Testis (tissue), 2 donors: Measurements from ENCODE around the gene KRTAP5-5.

Experiments
- POLR2A ChIP-seq: fragments of 450-650 bp; IDR thresholded peaks from one replicate; pipeline ENCODE4 v1.6.1; 2017; ENCODE audit warnings: antibody characterized with exemption, mild to moderate bottlenecking, moderate library complexity
- TF ChIP-seq, protein P1 (sequence below), 3 experiments: fragments of 450-650 bp in 2 of 3; fragments of 200-600 bp in 1 of 3; sonication (generic) in 1 of 3; IDR thresholded peaks; one replicate each; pipeline ENCODE4 v1.5.1; 2016 to 2019; ENCODE audit warnings: antibody characterized with exemption in 3 of 3, mild to moderate bottlenecking in 2 of 3, moderate library complexity in 1 of 3

DNA sequence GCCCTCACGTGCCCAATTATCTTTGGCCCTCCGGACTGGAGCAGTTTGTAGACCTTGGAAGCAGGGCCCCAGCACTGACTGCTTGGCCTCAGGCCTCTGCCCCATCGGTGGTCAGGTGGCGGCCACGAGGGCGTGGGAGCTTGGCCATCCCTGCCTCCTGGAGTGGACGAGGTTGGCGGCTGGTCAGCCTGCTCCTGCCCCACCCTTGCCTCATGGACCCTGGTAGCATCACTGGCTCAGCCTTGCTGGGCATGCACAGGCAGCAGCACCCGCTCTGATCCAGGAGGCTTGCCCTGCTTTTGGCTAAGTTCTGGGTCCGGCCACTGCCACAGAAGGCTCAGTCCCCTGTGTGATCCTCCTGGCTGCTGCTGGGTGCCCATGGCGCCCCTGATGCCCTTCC lies 25.4 kb upstream of the KRTAP5-5 start:
- TF ChIP-seq, protein P1, sequence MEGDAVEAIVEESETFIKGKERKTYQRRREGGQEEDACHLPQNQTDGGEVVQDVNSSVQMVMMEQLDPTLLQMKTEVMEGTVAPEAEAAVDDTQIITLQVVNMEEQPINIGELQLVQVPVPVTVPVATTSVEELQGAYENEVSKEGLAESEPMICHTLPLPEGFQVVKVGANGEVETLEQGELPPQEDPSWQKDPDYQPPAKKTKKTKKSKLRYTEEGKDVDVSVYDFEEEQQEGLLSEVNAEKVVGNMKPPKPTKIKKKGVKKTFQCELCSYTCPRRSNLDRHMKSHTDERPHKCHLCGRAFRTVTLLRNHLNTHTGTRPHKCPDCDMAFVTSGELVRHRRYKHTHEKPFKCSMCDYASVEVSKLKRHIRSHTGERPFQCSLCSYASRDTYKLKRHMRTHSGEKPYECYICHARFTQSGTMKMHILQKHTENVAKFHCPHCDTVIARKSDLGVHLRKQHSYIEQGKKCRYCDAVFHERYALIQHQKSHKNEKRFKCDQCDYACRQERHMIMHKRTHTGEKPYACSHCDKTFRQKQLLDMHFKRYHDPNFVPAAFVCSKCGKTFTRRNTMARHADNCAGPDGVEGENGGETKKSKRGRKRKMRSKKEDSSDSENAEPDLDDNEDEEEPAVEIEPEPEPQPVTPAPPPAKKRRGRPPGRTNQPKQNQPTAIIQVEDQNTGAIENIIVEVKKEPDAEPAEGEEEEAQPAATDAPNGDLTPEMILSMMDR (IDR thresholded peaks at IDR 0.05) = no peak
- TF ChIP-seq POLR2A = no peak
